ENCODE results near the gene BANP.
"Not testable (repeated sequence)": the region's sequence is repeated elsewhere in the genome, so short reads cannot be mapped to it uniquely, and the experiment has no call there.

Gene BANP

DNA sequence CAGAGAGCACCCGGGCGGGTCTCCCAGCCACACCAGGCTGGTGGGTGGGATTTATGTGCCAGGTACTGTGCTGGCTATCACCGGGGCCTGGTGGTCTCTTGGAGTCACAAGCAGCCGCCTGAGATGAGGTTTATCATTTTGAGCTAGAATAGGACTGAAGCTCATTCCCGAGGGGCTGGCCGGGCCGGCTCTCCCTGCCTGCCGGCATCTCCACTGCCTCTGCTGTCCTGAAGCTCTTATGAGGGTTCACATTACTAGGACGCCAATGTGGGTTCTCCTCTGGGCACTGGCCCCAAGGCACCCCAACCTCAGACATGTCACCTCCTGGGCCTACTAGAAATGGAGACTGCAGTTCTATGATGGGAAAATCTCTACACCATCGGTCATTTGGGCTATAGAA is 137.4 kb downstream of the BANP start:
- DNase-seq (ENCODE audit: low spot score), result not testable (repeated sequence)

DNA sequence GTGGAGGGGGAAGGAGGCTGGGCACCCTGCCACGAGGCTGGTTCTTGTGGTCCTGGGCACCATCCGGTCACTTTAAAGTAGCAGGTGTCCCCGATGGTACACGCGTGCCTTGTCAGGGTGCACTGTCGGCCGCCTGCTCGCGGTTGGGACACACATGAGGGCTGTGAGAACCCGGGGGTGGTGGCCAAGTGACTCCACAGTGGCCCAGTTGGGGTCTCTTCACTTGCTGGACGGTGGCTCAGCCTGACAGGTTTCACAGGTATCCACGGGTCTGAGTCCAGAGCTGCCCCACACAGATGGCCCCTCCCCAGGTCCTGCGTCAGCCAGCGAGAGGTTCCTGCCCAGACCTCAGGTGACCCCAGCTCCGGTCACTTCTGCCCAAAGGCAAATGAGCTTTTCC is 137.8 kb downstream of the BANP start:
- DNase-seq (ENCODE audit: low spot score), result not testable (repeated sequence)

DNA sequence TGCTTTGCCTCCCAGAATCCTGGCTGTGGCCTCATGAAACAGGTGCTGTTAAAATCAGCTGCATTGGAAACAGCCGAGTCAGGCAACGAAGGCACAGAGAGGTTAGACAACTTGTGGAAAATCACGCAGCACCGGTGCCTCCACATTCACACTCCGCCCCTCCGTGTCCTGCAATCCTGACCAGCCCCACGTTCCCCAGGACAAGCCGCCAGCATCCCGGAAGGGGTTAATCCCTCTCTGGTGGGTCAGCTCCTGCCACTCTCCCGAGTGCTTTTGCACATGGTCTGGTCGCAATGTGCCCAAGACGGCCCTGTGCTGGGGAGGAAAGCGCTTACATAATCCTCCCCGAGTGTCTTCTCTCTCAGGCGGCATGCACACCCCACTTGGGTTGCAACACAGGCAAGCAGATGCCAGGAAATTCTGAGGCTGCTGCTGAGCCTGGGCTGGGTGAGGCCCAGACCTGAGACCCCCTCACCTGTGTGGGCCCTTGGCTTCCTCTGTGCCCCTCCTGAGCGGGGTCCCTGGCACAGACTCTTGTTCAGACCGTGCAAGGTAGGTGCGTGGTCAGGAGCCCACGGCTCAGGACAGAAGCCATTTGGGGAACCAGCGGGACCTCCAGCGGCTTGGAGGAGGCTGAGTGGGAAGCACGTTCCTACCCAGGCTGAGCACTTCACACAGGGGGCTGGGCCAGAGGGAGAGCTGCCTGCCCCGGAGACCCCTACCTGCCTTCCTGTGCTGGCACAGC is 138.6 kb downstream of the BANP start:
- DNase-seq (ENCODE audit: low spot score), result peak; percentile 68

DNA sequence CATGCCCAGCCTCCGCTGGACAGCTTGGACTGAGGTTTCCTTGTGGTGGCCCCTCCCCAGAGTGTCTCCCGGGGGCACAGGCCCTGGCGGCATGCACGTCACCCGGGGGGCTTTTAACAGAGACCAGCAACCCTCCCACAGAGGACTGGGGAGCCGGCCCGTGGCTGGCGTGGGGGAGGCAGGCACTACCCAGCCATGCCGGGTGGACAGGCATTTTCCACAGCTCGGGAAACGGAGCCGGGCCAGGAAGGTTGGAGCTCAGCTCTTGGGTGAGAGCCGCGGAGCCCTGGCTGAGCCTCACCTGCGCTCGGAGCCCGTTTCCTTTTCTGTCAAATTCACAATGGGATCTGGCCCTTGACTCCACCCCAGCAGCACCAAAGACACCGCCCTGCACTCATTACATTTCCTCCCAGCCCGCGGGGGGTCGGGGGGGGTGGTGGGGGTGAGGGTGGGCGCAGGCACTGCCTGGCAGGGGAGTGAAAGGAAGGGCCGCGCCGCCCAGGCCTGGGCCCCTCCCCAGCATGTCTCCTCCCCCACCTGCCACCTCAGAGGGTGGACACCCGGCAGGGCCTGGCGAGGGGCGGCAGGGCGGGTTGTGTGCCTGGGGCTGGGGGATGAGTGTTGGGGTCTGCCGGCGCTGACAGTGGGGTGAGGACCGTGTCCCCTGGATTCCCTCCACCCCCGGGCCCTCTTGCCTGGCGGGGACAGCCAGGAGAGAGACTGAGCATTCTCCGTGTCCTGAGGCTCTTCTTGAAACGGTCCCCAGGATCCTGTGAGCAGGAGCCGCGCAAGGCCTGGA is 139.3 kb downstream of the BANP start:
- DNase-seq (ENCODE audit: low spot score), result not testable (repeated sequence)

DNA sequence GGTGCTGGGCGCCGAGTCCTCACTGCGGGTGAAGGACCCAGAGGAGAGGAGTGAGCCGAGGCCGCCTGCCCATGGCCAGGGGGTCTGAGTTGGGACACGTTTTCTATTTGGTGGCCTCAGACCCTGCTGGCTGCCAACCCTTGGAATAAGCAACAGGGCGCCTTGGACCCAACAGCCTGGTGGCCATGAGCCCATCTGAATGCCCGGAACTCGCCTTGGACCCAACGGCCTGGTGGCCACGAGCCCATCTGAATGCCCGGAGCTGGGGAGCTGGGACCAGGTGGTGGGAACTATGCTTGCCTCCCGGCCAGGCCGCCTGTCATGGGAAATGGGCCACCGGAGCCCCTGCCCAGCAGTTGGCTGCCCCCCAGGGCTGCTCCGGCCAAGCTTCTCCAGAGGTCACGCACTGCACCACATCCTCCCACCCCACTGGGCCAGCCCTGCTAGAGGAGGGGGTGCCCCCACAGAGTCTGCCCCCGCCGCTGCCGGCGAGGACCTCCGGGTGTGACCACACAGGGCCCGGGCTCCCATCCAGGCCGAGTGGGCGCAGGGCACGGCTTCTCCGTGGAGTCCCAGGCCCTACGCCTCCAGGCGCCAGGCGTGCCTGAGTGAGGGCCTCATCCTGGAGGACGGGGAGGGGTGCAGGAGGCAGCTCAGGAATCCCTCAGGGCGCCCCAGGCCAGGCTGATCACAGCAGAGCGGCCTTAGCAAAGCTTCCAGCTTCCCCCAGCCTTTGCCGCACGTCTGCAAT is 140.2 kb downstream of the BANP start:
- not testable (repeated sequence) for DNase-seq (ENCODE audit: low spot score)

DNA sequence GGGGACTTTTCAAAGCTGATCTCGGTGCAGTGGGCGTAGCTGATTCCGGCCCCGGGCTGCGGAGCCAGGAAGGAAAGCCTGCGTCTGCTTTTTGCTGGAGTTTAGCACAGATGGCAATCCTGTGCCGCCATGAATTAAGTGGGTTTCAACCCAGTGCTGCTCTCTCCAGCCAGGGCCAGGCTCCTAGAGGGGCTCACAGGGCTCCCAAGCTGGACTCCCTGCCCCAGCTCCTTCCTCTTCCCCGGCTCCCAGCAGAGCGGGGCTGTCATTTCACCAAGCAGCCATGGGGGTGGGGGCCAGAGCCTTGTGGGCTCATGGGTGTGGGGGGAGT is 140.7 kb downstream of the BANP start:
- not testable (repeated sequence) for DNase-seq (ENCODE audit: low spot score)

DNA sequence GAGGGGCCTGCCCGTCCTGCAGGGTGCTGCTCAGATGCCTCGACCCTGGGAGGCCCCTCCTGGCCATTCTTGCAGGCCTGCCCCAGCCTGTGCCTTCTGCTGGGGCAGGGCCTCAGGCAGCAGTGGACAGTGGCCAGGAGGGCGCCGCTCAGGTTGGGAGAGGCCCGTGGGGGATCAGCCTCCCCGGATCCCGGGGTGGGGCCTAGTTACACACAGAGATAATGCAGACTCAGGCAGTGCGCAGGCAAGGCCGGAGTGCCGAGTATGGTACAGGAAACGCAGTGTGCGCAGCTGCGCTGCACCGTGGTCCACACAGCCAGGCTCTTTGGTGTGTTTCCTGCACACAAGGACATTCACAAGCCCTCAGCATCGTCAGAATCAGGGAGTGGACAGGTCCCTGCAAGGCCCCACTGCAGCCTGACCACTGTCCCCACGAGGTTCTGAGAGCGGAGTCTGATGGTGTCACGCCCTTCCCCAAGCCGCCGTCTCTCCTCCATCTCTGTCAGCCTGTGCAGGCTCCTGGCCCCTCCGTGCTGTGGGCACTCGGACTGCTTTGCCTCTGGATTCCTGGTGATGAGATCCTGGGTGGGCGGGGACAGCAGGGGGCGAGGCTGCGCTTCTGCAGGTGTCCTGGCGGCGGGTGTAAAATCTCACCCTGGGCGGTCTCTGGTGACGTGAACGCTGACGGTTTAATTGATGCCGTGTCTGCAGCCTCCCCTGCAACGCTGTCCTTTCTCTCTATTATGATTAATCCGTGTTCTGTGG is 141.7 kb downstream of the BANP start:
- not testable (repeated sequence) for DNase-seq (ENCODE audit: low spot score)

DNA sequence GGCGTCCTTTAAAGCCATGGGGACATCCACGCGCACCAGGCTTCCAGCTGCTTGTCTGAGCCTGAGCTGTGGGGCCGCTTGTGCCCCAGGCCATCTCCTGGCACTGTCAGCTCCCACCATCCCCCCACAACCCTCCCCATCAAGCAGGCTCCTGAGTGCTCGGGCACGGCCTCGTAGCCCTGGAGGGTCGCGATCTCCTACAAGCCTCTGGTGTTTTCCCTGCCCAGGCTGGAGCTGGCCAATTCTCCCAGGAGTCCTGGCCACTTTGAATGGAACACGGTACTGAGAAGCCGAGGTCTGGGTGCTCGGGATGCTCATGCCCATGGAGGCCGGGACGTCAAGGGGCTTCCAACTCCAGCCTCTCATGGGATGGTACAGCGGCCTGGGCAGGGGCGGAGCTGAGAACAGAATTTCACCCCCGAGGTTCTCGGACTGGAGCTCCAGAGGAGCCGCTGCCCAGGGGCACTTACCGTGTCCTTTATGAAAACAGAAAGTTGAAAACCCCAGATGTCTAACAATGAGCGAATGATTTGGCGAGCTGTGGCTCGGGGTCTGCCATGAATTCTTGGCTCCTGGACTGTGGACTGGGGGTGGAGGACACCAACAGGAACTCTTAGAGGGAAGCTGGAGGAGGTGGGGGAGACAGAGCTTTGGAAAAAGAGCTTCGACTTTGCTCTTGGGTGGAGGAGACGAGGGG is 142.5 kb downstream of the BANP start:
- DNase-seq (ENCODE audit: low spot score), result not testable (repeated sequence)

DNA sequence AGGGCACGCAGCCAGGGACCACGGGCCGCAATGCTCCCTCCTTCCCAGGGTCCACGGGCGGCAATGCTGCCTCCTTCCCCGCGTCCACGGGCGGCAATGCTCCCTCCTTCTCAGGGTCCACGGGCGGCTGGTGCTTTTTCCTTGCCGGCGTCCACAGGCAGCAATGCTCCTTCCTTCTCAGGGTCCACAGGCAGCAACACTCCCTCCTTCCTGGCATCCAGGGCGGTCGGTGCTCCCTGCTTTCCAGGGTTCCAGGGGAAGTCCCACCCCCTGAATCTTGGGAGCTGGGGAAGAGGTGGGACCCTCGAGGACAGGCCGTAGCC is 143.0 kb downstream of the BANP start:
- not testable (repeated sequence) for DNase-seq (ENCODE audit: low spot score)

DNA sequence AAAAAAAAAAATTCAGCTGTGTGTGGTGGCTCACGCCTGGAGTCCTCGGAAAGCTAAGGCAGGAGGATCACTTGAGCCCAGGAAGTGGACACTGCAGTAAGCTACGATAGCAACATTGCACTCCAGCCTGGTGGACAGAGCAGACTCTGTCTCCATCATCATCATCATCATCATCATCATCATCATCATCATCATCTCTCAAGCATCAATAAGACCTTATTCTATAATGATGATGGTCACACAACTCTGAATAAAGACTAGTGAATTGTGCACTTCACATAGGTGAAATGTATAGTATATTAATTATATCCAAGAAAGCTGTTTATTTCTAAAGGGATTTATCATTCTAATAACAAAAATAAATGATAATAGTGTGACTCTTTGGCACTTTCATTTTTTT is 143.7 kb downstream of the BANP start:
- DNase-seq (ENCODE audit: low spot score), result not testable (repeated sequence)

DNA sequence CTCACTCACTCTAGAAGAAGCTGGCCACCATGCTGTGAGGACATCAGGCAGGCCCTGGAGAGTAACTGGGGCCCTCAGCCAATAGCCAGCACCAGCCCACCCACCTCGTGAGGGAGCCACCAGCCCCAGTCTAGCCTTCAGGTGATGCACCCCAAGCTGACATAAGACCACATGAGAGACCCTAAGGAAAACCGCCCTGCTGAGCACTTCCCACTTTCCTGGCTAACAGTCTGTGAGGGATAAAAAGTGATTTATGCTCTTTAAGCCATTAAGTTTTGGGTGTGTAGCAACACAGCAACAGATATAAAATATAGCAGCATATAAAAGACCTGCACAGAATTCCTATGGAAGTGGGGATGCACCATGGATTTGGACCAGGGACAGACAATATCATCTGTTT is 145.4 kb downstream of the BANP start:
- DNase-seq (ENCODE audit: low spot score), result not testable (repeated sequence)

DNA sequence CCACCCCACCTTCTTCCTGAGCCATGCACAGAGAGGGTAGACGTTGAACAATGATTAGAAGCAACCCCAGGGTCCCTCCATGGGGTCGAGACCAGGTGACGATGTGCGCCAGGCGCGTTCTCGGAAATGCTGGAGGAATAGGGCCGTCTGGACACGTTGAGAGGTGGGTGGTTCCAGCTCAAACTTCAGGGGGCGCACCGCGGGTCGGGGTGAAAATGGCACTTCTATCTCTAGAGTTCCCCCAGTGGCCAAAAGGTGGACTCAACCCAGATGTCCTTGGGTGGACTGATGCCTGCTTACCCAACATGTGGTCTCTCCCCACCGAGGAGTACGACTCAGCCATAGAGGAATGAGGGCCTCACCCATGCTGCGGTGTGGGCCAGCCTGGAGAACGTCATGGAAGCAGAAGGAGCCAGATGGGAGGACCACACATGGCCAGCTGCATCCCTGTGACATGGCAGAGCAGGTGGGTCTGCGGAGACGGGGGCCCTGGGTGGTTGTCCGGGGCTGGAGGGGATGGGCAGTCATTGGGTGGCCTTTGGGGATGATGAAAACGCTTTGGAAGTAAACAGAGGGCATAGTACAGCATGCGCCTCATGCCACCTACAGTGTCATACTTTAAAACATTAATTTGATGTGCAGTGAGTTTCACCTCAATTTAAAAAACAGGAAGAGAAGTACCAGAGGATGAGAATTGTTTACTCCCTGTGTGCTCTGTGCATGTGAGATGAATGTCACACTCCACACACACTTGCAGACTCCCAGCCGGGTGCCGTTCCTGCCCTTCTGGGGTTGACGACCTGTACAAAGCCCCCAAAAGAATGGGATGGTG is 147.7 kb downstream of the BANP start:
- DNase-seq (ENCODE audit: low spot score), result peak; percentile 78

DNA sequence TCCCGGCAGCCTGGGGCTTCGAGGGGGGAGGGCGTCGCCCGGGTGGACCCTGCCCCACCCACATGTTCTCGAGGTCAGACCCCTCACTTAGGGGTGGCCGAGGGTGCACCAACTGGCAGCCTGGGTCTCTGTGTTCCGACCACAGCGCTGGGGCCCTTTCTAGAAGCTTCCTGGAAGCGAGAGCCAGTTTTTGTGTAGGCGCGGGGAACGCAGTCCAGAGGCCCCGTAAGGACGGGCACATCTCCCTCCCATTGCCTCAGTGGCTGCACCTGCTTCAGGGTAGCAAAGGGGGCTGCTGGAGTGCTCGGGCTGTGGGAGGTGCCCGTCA is 148.3 kb downstream of the BANP start:
- no peak for DNase-seq (ENCODE audit: low spot score)

DNA sequence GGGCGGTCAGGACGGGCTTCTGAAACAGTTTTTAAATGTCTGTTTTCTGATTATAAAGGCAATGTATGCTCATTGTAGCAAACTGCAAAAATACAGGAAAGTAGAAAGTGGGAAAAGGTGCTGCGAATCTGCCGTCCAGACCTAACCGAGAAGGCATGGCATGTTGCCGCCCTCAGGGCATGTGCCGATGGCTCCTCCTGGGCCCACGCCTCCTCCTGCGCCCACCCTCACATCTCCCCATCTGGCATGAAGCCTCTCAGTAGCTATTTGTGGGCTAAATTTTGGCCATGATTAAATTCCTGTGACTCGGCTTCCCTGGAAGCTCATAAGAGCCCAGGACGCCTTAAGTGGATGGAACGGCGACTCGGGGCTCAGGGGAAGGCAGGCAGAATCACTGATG is 148.7 kb downstream of the BANP start:
- DNase-seq (ENCODE audit: low spot score), result not testable (repeated sequence)

DNA sequence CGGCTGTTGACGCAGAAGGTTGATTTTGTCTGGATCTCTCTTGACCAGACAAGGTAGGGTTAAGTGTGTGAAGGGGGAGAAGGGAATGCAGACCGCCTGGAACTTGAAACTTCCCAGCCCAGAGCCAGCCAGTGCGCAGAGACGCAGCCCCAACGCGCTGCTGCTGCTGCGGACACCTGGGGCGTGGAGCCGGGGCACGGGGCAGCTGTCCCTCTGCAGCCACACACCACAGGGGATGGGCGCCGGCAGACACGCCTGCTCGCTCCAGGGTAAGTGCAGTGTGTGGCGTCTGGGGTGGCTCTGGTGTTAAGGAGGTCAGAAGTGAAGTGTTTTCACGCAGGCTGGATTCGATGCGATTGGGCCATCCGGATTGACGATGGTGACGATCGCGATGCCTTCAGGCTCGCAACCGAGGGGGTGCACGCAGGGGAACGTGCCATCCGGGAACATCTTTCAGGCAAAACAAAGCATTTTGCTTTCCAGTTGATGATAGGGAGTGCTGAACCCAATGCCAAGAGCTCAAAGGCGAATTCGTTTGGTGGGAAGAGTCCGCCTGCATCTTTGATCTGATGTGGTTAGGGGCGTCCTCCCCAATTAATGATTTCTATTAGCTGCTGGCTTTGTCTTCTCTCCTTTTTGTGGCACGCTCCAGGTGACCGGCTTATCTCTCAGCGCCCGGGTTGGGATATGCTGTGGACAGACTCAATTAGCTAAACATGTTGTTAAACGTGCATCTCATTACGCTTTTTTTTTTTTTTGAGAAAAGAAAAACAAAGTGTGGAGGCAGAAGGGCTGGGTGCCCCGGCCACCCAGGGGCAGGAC is 149.8 kb downstream of the BANP start:
- not testable (repeated sequence) for DNase-seq (ENCODE audit: low spot score)

DNA sequence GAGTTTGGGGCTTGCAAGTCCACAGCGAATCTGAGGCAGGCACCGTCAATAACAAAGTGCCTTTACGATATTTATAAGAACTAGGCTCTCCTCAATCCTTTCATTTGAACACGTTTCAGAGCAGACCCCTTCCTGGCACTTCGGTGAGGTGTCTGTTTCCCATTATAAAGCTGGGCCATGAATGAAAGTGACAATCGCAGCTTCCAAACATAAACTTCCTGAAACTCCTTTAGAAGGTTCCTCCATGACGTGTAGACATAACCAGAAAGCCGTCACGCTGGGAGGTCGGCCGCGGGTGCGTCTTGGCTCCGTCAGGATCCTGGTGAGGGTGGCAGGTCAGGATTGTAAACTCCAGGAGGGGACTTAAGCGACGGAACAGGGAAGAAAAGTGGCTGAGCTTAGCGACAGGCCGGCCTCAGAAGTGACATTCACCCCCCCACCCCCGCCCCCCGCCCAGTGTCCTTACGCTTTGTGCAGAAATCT is 150.4 kb downstream of the BANP start:
- DNase-seq (ENCODE audit: low spot score), result not testable (repeated sequence)

DNA sequence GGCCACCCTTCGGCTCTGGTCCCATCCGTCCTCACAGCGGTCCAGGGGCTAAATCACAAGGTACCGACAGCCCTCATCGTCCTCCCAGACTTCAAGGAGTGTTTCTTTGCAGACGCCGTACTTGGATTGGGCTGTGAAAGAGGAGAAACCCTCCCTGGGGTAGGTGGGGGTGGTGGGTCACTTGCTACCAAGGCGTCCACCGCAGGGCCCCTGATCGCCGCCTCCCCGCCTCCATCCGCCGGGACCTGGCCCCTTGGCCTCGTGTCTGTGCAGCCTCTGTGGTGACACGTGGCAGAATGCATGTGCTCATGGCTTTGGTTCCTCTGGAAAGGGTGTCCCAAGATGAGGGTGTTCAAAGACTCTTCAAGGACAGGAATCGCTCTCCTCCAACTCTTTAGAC is 151.4 kb downstream of the BANP start:
- no peak for DNase-seq (ENCODE audit: low spot score)

DNA sequence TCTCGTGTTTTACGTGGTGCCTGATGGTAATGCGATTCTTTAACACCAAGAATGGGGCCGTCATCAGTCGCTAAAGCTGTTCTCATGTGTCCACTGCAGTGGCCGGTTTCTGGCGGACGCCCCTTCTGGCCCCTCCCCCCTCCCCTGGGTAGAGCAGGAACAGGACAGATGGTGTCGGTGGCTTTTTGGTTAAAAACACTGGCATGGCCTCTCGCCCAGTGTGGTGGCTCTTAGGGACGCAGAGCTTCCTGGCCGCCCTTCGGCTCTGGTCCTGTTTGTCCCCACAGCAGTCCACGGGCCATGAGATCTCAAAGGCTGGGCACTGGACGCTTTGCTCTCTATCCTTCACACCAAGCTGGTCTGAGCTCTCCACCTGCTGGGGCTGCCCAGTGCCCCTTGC is 151.8 kb downstream of the BANP start:
- no peak for DNase-seq (ENCODE audit: low spot score)

DNA sequence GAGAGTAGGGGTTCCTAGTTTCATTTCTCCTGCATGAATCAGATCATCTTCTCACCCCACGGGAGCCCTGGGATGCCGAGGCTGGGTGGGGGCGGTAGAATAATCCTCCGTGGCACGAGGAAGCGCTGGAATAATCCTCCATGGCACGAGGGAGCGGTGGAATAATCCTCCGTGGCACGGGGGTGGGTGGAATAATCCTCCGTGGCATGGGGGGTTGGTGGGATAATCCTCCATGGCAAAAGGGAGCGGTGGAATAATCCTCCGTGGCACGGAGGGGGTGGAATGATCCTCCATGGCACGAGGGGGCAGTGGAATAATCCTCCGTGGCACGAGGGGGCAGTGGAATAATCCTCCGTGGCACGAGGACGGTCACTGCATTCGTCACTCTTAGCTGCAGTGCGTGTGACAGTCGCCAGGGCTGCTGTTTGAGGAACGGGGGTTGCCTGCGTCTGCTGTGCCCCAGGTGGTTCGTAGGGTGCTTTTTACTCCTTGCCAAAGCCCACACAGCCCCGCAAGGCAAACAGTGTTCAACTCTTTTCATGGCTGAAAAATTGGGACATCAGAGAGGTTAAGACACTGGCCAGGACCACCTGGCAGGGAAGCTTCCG is 152.5 kb downstream of the BANP start:
- no peak for DNase-seq (ENCODE audit: low spot score)

Data from GM03348 (cell line).